Stimulated activated CD8-positive, alpha-beta memory T cell treated with anti-CD3 and anti-CD28 coated beads, Interleukin-4, amount 100 ng/mL, for 24 hours (primary cell): ENCODE results near the gene DIP2C.

Source experiments
- DNase-seq: peaks from one replicate; pipeline ENCODE4 v3.0.0-alpha.2; 2020; ENCODE audit warnings: low read depth

The DIP2C gene

GRCh38 chr10:553233-553632, 136.2 kb downstream of the DIP2C start:
- DNase-seq: no peak

- DNase-seq: no peak
Observed at GRCh38 chr10:552679-553078, 136.8 kb downstream of the DIP2C start.

- no peak for DNase-seq
Observed at GRCh38 chr10:551373-552252, 137.9 kb downstream of the DIP2C start.

DNA sequence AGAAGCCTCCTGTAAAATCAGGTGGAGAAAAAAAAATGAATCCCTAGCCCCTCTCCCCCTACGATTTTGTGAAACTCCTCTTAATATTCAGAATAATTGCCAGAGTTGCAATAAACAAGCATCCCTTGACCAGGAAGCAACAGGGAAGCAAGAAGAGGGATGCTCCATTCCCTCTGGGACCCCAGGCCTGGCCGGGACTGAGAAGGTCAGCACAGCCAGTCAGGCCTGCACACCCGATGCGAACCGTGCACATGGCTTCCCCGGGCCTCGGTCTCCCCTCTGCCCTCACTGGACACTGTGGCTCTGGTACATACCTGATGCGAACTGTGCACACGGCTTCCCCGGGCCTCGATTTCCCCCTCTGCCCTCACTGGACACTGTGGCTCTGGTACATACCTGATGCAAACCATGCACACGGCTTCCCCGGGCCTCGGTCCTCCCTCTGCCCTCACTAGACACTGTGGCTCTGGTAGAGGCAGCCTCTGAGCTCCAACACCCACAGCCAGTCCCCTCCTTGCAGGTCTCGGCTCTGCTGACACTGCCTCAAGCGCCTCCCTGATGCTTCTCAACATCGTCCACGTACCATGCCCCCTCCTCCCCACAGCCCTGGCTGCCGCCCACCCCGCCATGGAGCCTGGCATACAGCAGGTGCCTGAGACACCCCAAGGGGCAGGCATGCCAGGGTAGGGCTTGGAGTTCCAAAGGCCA, 138.6 kb downstream of the DIP2C start:
- no peak for DNase-seq

GRCh38 chr10:549391-549790, 140.1 kb downstream of the DIP2C start:
- DNase-seq: no peak

- no peak for DNase-seq
Observed at GRCh38 chr10:548238-548901, 141.1 kb downstream of the DIP2C start.

DNA sequence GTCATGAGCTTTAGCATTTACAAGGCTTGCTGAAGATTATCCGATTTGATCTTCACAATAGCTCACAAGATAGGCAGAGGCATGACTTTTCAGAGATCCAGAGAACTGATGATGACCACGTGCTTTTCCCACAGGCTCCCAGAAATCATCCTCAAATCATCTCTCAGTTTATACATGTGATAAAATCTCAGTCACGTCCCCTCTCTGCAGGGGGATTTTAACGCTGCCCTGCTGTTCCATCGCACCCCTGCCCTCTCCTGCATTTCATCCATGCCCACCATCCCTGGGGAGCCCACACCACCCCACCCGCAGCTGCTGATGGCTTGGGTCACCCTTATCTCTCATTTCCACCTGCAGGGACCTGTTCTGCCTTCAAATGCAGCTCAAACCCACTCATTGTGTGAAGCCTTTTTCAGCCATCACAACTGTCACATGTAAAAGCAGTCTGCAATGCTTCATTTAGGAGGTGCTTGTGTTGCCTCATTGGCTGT, 141.8 kb downstream of the DIP2C start:
- DNase-seq: no peak

- DNase-seq: no peak
Observed at GRCh38 chr10:546971-547590, 142.4 kb downstream of the DIP2C start.

DNA sequence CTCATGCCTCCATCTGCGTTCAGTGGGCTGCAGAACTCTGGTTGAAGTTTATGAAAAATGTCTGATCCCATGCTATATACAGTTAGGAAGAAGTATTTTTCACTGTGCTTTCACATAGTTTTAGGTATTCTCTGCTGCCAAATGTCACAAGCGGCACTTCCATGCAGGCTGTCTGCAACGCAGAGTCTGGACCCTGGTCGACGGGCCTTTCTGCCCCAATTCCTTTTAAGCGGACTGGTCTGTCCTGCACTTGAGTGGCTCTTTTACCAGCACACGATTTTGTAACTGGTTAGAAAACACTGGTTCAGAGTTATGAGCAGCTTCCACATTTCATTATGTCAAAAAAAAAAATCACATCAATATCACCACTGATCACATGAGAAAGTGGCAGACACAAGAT, 143.0 kb downstream of the DIP2C start:
- DNase-seq: no peak

DNA sequence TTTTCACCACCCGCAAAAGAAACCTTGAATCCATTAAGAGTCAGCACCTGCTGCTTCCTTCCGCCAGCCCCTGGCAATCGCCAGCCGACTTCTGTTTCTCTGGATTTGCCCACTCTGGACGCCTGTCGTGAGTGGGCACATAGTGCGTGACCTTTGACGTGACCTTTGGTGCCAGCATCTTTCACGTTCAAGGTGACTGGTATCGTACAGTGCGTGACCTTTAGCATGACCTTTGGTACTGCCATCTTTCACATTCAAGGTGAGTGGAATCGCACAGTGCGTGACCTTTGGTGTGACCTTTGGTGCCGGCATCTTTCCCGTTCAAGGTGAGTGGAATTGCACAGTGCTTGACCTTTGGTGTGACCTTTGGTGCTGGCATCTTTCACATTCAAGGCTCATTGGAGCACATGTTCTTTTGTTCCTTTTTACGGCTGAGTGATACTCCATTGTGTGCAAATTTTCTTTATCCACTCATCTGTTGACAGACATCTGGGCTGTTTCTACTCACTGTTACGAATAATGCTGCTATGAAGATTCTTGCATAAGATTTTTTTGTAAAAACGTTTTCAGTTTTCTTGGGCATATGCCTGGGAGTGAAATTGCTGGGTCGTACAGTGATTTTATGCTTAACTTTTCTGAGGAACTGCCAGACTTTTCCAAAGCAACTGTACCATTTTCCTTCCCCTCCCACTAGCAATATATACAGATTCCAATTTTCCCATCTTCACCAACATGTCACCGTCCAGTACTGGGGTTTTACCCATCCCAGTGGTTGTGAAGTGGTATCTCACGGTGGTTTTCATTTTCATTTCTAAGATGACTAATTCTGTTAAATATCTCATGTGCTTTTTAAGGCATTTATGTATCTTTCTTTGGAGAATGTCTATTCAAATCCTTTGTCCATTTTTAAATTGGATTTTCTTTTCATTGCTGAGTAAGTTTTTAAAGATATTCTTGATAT, 145.3 kb downstream of the DIP2C start:
- no peak for DNase-seq

- DNase-seq: no peak
Observed at GRCh38 chr10:543131-543530, 146.3 kb downstream of the DIP2C start.

DNA sequence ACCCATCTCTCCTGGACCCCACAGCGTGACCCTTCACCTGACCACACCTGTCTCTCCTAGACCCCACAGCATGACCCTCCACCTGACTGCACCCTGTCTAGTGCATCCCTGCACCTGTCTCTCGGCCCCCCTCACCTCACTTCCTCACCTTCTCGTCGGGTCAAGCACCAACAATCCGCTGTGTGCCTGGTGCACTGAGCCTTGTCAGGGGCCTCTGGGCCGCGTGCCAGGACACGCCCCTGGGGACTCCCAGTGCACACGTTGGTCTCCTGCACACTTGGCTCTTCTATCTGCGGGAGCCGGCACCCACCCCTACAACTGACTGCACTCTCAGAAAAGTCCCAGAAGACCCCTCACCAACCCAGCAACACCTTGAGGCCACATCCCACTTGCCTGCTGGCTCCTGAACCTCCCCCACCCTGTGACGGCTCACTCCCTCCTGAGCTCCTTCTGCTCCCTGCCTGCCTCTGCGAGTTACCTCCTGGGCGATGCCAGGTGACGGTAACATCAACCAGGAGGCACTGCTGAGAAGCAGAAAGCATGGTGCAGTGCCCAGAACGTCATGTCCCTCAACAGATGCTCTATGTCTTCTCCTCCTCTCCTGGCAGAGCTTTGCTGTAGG, 147.6 kb downstream of the DIP2C start:
- DNase-seq: no peak

- no peak for DNase-seq
Observed at GRCh38 chr10:541041-541440, 148.4 kb downstream of the DIP2C start.

- DNase-seq: no peak
Observed at GRCh38 chr10:538895-539294, 150.6 kb downstream of the DIP2C start.

DNA sequence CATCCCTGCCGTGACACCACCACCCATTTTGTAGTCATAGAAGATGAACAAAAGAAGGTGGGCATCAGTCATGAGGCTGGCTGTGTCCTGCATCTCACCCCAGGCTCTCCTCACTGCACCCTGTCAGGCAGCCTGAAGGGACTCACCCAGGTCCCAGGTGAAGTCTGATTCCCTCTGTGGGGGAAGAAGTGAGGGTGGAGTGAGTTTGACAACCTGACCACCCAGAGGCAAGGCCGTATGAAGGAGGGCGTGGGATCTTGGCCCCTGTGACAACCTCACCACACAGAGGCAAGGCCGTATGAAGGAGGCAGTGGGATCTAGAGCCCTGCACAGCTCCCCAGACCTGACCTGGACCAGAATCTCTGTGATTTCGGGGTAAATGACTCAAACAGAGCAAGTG, 152.5 kb downstream of the DIP2C start:
- no peak for DNase-seq

GRCh38 chr10:536371-536925, 153.0 kb downstream of the DIP2C start:
- DNase-seq: no peak

- DNase-seq: no peak
Observed at GRCh38 chr10:535952-536351, 153.5 kb downstream of the DIP2C start.

DNA sequence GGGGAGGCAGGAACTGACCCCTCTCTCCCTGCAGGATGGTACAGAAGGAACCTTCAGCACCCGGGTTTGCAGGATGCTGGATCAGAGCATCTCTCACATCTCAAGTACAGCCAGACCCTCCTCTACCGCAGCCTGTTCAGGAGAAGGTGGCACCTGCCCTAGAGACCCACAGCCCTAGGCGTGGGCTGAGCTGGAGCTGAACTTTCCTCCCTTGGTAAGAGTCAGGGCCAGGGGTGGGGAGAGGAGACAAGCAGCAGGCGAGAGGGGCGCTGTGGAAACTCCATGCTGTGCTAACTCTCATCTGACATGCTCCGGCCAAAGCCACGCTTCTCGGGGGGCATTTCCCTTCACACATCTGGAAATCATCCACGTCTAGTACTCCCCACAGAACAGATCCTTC, 154.4 kb downstream of the DIP2C start:
- DNase-seq: no peak

DNA sequence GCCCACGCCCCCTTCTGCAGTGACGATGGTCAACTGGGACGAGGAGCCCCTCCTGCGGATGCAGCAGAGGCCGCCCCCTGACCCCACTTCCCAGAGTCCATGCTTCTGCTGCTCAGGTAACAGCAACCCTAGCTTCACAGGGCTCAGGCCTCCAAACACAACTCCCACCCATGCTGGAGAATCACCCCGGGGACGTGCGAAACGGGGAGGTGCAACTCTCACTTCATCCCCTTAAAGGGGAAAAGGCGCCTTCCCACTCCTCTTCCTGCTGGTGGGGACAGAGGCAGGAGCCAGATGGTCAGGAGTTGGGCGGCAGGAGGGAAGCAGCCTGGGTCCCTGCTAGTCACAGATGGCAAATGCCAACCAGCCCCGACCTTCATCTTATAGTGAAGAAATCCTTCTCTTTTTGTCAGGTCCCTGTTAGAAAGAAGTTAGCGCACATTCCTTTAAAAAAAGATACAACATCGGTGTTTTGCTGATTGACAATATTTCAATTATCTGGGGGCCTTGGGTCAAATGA, 155.4 kb downstream of the DIP2C start:
- no peak for DNase-seq

GRCh38 chr10:533611-534010, 155.9 kb downstream of the DIP2C start:
- no peak for DNase-seq
